PC-3 (cell line): Measurements from ENCODE around the gene IL1RN. TPM values are rescaled to one million over a fixed set of nuclear protein-coding genes. Genes with fewer than 3 reads are reported as not detected.

Source experiments
- ATAC-seq: fragments of 200-7000 bp; cut with Tn5 transposase; 2 replicates; pipeline ENCODE4 v1.9.1; 2020; ENCODE audit warnings: mild to moderate bottlenecking, moderate library complexity
- BruUV-seq: library from RNA; stranded (reverse); fragments of 400-500 nt; replicated peaks from 2 replicates; lab custom pipeline; 2021; lab: Mats Ljungman, UMichigan
- CTCF ChIA-PET: fragments of 300-600 bp; sonication (Branson Sonifier 250); formaldehyde crosslinking; loops from one replicate; lab custom pipeline; 2022; ENCODE audit warnings: antibody characterized with exemption; lab: Charles Lee
- POLR2A ChIA-PET: fragments of 300-600 bp; sonication (Branson Sonifier 250); formaldehyde crosslinking; loops from one replicate; lab custom pipeline; 2022; ENCODE audit warnings: antibody characterized with exemption; ENCODE audit not compliant: unreplicated experiment; lab: Charles Lee
- DNase-seq: peaks from one replicate; pipeline ENCODE4 v3.0.0-alpha.2; 2015
- H2AFZ ChIP-seq: fragments of 300-600 bp; sonication (generic); 2 replicates; pipeline ENCODE4 v1.6.0; 2016; ENCODE audit warnings: antibody characterized with exemption, low read length
- H3F3A ChIP-seq: fragments of 300-600 bp; sonication (generic); one replicate; pipeline ENCODE4 v1.6.0; 2017; ENCODE audit warnings: antibody characterized with exemption, low read length, control low read depth, mild to moderate bottlenecking; ENCODE audit not compliant: unreplicated experiment
- H3K27ac ChIP-seq: fragments of 300-600 bp; sonication (generic); 2 replicates; pipeline ENCODE4 v1.5.1; 2016; ENCODE audit warnings: mild to moderate bottlenecking, low read length
- H3K27me3 ChIP-seq: fragments of 300-600 bp; sonication (generic); 2 replicates; pipeline ENCODE4 v1.6.1; 2016; ENCODE audit warnings: low read length, mixed read lengths
- H3K36me3 ChIP-seq: fragments of 300-600 bp; sonication (generic); 2 replicates; pipeline ENCODE4 v1.6.1; 2016; ENCODE audit warnings: low read depth, mixed run types, low read length, mixed read lengths
- H3K4me1 ChIP-seq: fragments of 300-600 bp; sonication (generic); 2 replicates; pipeline ENCODE4 v1.5.1; 2016; ENCODE audit warnings: low read length; ENCODE audit not compliant: insufficient read depth
- H3K4me2 ChIP-seq: fragments of 300-600 bp; sonication (generic); 2 replicates; pipeline ENCODE4 v1.6.0; 2016; ENCODE audit warnings: low read length
- H3K4me3 ChIP-seq: fragments of 300-600 bp; sonication (generic); 2 replicates; pipeline ENCODE4 v1.5.1; 2016; ENCODE audit warnings: mild to moderate bottlenecking, low read length, mixed read lengths
- H3K79me2 ChIP-seq: fragments of 300-600 bp; sonication (generic); 2 replicates; pipeline ENCODE4 v1.6.1; 2017; ENCODE audit warnings: low read length, mixed read lengths
- H3K9ac ChIP-seq: fragments of 300-600 bp; sonication (generic); 2 replicates; pipeline ENCODE4 v1.6.0; 2016; ENCODE audit warnings: mild to moderate bottlenecking, low read length
- H3K9me2 ChIP-seq: fragments of 300-600 bp; sonication (generic); replicated peaks from 2 replicates; pipeline ENCODE4 v1.6.1; 2016; ENCODE audit warnings: mixed run types, low read length, mixed read lengths
- H3K9me3 ChIP-seq: fragments of 300-600 bp; sonication (generic); 2 replicates; pipeline ENCODE4 v1.6.1; 2016; ENCODE audit warnings: low read length, mixed read lengths
- H4K20me1 ChIP-seq: fragments of 300-600 bp; sonication (generic); 2 replicates; pipeline ENCODE4 v1.6.1; 2016; ENCODE audit warnings: low read length, mixed read lengths
- CTCF ChIP-seq: fragments of 300-600 bp; sonication (generic); conservative IDR thresholded peaks from 2 replicates; pipeline ENCODE4 v1.5.1; 2017; ENCODE audit warnings: antibody characterized with exemption, low read depth, mild to moderate bottlenecking, low read length
- EZH2 ChIP-seq: fragments of 300-600 bp; sonication (generic); IDR thresholded peaks from one replicate; pipeline ENCODE4 v1.6.1; 2017; ENCODE audit warnings: antibody characterized with exemption, mild to moderate bottlenecking, low read length; ENCODE audit not compliant: unreplicated experiment
- EZH2phosphoT487 ChIP-seq: fragments of 300-600 bp; sonication (generic); IDR thresholded peaks from 2 replicates; pipeline ENCODE4 v1.6.1; 2018; ENCODE audit warnings: mild to moderate bottlenecking, antibody characterized with exemption, low read length, borderline replicate concordance
- intact Hi-C: fragments of 100-400 bp; cut with micrococcal nuclease; formaldehyde crosslinking; loops from 2 replicates; pipeline ENCODE4 v1.9.0; 2023
- total RNA-seq: library from RNA; depleted of rRNA; stranded (reverse); fragments of >200 nt; gene quantifications from 2 replicates; pipeline ENCODE4 v1.2.3, GENCODE V29; 2014; rRNA removed

Gene IL1RN
- total RNA-seq, 1 experiment from 2014 or later = 1.3 TPM

DNA sequence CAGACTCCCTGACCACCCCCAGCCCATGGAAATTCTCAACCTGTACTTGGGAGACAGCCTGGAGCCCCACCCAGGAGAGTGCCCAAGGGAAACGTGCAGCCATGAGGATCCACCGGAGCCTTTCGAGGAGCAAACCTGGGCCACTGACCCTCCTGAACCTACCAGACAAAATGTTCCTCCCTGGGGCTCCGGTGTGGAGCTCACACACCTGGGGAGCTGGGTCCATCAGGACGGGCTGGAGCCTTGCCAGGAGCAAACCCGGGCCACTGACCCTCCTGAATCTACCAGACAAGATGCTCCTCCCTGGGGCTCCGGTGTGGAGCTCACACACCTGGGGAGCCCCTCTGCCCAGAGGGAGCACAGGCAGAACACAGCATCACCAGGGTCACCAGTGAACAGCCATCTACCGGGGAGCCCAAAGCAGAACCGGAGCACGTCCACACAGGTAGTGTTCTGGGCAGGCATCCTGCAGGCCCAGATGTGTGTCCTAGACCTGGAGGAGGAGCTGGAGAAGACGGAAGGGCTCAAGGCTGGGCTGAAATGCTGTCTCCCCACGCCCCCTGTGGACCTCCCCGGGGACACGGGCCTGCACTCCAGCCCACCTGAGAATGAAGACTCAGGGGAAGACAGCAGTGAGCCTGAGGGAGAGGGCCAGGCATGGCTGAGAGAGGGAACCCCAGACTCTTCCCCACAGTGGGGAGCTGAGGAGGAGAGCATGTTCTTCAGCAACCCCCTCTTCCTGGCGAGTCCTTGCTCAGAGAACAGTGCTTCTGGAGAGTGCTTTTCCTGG, 55.3 kb downstream of the IL1RN start:
- no peak for TF ChIP-seq CTCF
- TF ChIP-seq EZH2phosphoT487 = no peak
- no peak for TF ChIP-seq EZH2
- intact Hi-C loops = no loop called here
- no peak overlapping the region for H2AFZ ChIP-seq
- DNase-seq (no peak), ATAC-seq (no peak)
- H3K9ac ChIP-seq = no peak overlapping the region
- BruUV-seq = TSS peak; percentile 11
- no peaks in the 10 kb centered on the region for H3K36me3 ChIP-seq
- no peaks in the 10 kb centered on the region for H3K9me3 ChIP-seq
- no peak overlapping the region for H3K4me3 ChIP-seq
- no peak overlapping the region for H3K27ac ChIP-seq
- no peaks in the 10 kb centered on the region for H3K4me1 ChIP-seq
- no peaks in the 10 kb centered on the region for H3K27me3 ChIP-seq
- ChIA-PET POLR2A (no interaction called here), CTCF (no interaction called here)
- no peaks in the 10 kb centered on the region for H3K79me2 ChIP-seq
- no peaks in the 10 kb centered on the region for H4K20me1 ChIP-seq
- H3K9me2 ChIP-seq = no peaks in the 10 kb centered on the region
- no peak overlapping the region for H3K4me2 ChIP-seq
- H3F3A ChIP-seq = no peaks in the 10 kb centered on the region

DNA sequence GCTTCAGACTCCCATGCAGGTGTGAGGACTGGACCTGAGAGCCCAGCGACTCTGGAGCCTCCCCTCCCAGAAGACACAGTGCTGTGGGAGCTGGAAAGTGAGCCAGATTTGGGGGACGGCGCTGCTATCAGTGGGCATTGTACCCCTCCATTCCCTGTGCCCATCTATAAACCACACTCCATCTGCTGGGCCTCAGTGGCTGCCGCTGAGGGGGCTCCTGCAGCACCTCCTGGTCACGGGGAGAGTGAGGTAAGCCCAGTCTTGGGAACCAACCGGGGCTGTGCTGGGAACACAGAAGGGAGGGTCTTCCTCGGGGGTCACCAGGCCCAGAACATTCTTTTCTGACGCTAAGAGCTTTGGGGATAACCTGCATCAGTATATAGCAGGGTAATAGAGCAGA, 55.9 kb downstream of the IL1RN start:
- ATAC-seq (no peak), DNase-seq (no peak)
- no peak overlapping the region for H3K4me3 ChIP-seq
- H3K4me1 ChIP-seq = no peaks in the 10 kb centered on the region
- no peaks in the 10 kb centered on the region for H3K79me2 ChIP-seq
- no peak overlapping the region for H3K9ac ChIP-seq
- ChIA-PET POLR2A (no interaction called here), CTCF (no interaction called here)
- no peaks in the 10 kb centered on the region for H4K20me1 ChIP-seq
- H3K9me3 ChIP-seq = no peaks in the 10 kb centered on the region
- no peak overlapping the region for H3K27ac ChIP-seq
- H3K27me3 ChIP-seq = no peaks in the 10 kb centered on the region
- no peaks in the 10 kb centered on the region for H3K9me2 ChIP-seq
- H3K36me3 ChIP-seq = no peaks in the 10 kb centered on the region
- intact Hi-C loops = no loop called here
- H2AFZ ChIP-seq = no peak overlapping the region
- no TSS peak for BruUV-seq
- TF ChIP-seq EZH2 (no peak), EZH2phosphoT487 (no peak), CTCF (no peak)
- no peak overlapping the region for H3K4me2 ChIP-seq
- H3F3A ChIP-seq = no peaks in the 10 kb centered on the region

Other genes with a start within 250 kb of the IL1RN start
- gene IL37, start 216.4 kb upstream of the IL1RN start, total RNA-seq = 1.6 and 2.6 TPM in 2 replicates
- 0.62 TPM in 1 of 2 replicates, not detected in the other for gene IL36G, start 149.6 kb upstream of the IL1RN start, total RNA-seq
- not detected in 2 replicates for gene IL36A, start 122.1 kb upstream of the IL1RN start, total RNA-seq
- not detected in 2 replicates for gene IL36B, start 74.7 kb upstream of the IL1RN start, total RNA-seq
- gene IL36RN, start 68.4 kb upstream of the IL1RN start, total RNA-seq = 0.36 TPM in 1 of 2 replicates, not detected in the other
- gene IL1F10, start 59.6 kb upstream of the IL1RN start, total RNA-seq = not detected in 2 replicates
- gene PSD4, start 46.4 kb downstream of the IL1RN start, total RNA-seq = 46.6 and 60.3 TPM in 2 replicates
- gene PAX8, start 151.3 kb downstream of the IL1RN start, total RNA-seq = 2.6 and 3.4 TPM in 2 replicates